ENCODE data around the gene GLYATL2. TPM values are rescaled to one million over a fixed set of nuclear protein-coding genes. Genes with fewer than 3 reads are reported as not detected.

The GLYATL2 gene
- total RNA-seq, 1 donor from 2014 or later, result not detected

DNA sequence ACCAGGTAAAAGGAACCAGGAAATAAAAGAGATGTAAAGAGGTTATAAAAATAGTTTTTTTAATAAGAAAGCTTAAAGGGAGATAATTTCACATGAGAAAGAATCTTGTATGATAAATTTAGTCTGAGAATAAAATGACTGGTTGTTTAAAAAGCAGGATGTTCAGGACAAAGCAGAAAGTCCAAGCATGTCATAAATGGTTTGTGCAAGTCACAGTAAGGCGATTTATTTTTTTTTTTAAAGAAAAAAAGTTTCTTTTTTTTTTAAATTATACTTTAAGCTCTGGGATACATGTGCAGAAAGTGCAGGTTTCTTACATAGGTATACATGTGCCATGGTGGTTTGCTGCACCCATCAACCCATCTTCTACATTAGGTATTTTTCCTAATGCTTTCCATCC, 30.8 kb downstream of the GLYATL2 start:
- no peaks in the 10 kb centered on the region for H3K27me3 ChIP-seq (ENCODE audit: control insufficient read depth, insufficient read depth, low read length)
- no peak overlapping the region for H3K4me3 ChIP-seq (ENCODE audit: low read depth, low read length)
- TF ChIP-seq, protein P1, sequence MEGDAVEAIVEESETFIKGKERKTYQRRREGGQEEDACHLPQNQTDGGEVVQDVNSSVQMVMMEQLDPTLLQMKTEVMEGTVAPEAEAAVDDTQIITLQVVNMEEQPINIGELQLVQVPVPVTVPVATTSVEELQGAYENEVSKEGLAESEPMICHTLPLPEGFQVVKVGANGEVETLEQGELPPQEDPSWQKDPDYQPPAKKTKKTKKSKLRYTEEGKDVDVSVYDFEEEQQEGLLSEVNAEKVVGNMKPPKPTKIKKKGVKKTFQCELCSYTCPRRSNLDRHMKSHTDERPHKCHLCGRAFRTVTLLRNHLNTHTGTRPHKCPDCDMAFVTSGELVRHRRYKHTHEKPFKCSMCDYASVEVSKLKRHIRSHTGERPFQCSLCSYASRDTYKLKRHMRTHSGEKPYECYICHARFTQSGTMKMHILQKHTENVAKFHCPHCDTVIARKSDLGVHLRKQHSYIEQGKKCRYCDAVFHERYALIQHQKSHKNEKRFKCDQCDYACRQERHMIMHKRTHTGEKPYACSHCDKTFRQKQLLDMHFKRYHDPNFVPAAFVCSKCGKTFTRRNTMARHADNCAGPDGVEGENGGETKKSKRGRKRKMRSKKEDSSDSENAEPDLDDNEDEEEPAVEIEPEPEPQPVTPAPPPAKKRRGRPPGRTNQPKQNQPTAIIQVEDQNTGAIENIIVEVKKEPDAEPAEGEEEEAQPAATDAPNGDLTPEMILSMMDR (IDR thresholded peaks at IDR 0.05; ENCODE audit: insufficient read depth, low read length, severe bottlenecking), result no peak
- H3K36me3 ChIP-seq (ENCODE audit: control insufficient read depth, insufficient read depth, low read length), result no peaks in the 10 kb centered on the region
- FAIRE-seq (no peak), DNase-seq (ENCODE audit: low read depth) (no peak)

DNA sequence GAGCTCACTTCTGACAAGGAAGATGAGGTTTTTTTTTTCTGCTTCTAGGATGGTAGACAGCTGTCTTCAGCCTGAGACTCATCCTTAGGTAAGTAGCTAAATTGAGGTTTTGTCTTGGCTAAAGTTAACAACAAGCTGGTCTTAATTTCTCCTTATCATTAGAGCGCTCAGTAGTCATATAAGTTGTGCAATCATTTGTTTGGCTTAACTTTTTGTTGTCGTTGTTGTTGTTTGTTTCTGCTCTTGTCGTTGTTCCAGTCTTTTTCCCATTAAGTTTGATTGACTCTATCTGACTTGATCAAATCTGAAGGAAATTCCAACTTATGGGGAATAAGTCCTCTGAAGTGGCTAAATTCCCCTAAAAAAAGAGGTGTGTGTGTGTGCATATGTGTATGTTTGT, 33.0 kb downstream of the GLYATL2 start:
- no peaks in the 10 kb centered on the region for H3K36me3 ChIP-seq (ENCODE audit: control insufficient read depth, insufficient read depth, low read length)
- no peaks in the 10 kb centered on the region for H3K27me3 ChIP-seq (ENCODE audit: control insufficient read depth, insufficient read depth, low read length)
- TF ChIP-seq, protein P1 (IDR thresholded peaks at IDR 0.05; ENCODE audit: insufficient read depth, low read length, severe bottlenecking), result no peak
- no peak for DNase-seq (ENCODE audit: low read depth)
- FAIRE-seq, result no peak
- no peak overlapping the region for H3K4me3 ChIP-seq (ENCODE audit: low read depth, low read length)

DNA sequence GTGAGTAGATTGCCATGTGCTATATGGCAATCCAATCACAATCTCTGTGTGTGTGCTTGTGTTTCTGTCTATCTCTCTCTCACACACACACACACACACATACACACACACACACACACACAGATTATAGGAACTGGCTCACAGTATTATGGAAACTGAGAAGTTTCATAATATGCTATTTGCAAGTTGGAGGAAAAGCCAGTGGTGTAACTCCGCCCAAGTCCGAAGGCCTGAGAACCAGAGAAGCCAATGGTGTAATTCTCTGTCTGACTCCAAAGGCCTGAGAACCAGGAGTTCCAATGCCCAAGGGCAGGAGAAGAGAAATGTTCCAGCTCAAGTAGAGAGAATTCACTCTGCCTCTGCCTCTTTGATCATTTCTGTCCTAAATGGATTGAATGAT, 37.2 kb downstream of the GLYATL2 start:
- H3K4me3 ChIP-seq (ENCODE audit: low read depth, low read length), result no peak overlapping the region
- FAIRE-seq (no peak), DNase-seq (ENCODE audit: low read depth) (no peak)
- no peaks in the 10 kb centered on the region for H3K27me3 ChIP-seq (ENCODE audit: control insufficient read depth, insufficient read depth, low read length)
- no peaks in the 10 kb centered on the region for H3K36me3 ChIP-seq (ENCODE audit: control insufficient read depth, insufficient read depth, low read length)
- TF ChIP-seq, protein P1 (IDR thresholded peaks at IDR 0.05; ENCODE audit: insufficient read depth, low read length, severe bottlenecking), result no peak

DNA sequence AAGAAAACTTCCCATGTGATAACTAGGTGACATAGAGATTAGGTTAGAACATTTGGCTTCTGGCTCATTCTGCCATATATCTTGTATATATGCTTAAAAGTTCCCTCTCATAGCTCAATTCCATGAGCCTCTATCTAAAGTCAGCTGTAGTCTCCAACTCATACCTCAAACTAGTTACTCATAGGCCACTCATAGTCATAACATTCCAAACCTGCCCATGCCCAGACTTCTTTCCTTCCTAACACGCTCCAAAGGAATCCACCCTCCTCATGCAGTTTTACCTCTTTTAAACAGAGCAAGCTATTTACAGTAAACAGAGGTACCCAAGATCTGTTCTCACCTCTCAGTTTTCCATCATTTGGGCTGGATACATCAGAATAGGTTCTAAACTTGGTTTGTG, 39.4 kb downstream of the GLYATL2 start:
- no peaks in the 10 kb centered on the region for H3K36me3 ChIP-seq (ENCODE audit: control insufficient read depth, insufficient read depth, low read length)
- DNase-seq (ENCODE audit: low read depth) (peak; percentile 84), FAIRE-seq (peak; percentile 40)
- no peaks in the 10 kb centered on the region for H3K27me3 ChIP-seq (ENCODE audit: control insufficient read depth, insufficient read depth, low read length)
- TF ChIP-seq, protein P1 (IDR thresholded peaks at IDR 0.05; ENCODE audit: insufficient read depth, low read length, severe bottlenecking), result no peak
- H3K4me3 ChIP-seq (ENCODE audit: low read depth, low read length), result no peak overlapping the region

DNA sequence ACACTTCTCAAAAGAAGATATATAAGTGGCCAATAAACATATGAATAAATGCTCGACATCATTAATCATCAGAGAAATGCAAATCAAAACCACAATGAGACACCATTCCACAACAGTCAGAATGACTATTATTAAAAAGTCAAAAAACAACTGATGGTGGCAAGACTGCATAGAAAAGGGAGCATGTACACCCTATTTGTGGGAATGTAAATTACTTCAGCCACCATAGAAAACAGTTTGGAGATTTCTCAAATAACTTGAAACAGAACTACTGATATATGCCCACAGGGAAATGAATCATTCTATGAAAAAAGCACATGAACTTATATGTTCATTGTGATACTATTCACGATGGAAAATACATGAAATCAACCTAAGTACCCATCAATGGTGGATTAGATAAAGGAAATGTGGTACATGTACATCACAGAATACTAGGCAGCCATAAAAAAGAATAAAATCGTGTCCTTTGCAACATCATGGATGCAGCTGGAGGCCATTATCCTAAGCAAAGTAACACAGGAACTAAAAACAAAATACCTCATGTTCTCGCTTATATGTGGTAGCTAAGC, 42.4 kb downstream of the GLYATL2 start:
- H3K36me3 ChIP-seq (ENCODE audit: control insufficient read depth, insufficient read depth, low read length), result no peaks in the 10 kb centered on the region
- DNase-seq (ENCODE audit: low read depth) (peak; percentile 18), FAIRE-seq (no peak)
- TF ChIP-seq, protein P1 (IDR thresholded peaks at IDR 0.05; ENCODE audit: insufficient read depth, low read length, severe bottlenecking), result no peak
- no peaks in the 10 kb centered on the region for H3K27me3 ChIP-seq (ENCODE audit: control insufficient read depth, insufficient read depth, low read length)
- H3K4me3 ChIP-seq (ENCODE audit: low read depth, low read length), result no peak overlapping the region

DNA sequence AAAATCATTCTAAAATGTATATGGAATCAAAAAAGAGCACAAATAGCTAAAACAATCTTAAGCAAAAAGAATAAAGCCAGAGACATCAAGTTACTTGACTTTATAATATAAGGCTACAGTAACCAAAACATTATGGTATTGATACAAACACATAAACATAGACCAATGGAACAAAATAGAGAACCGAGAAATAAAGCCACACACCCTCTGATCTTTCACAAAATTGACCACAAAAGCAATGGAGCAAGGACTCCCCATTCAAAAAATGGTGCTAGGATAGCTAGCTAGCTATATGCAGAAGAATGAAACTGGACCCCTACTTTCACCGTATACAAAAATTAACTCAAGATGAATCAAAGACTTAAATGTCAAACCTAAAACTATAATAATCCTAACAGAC, 43.2 kb downstream of the GLYATL2 start:
- H3K27me3 ChIP-seq (ENCODE audit: control insufficient read depth, insufficient read depth, low read length), result no peaks in the 10 kb centered on the region
- H3K4me3 ChIP-seq (ENCODE audit: low read depth, low read length), result no peak overlapping the region
- DNase-seq (ENCODE audit: low read depth), result no peak
- TF ChIP-seq, protein P1 (IDR thresholded peaks at IDR 0.05; ENCODE audit: insufficient read depth, low read length, severe bottlenecking), result no peak
- no peak for FAIRE-seq
- H3K36me3 ChIP-seq (ENCODE audit: control insufficient read depth, insufficient read depth, low read length), result no peaks in the 10 kb centered on the region
